IPS-20b (cell line): Measurements from ENCODE around the gene FAM78A.

Experiments used
- H3K27ac ChIP-seq: one replicate; pipeline ENCODE4 v1.5.1; 2013; ENCODE audit warnings: low read length
- H3K27me3 ChIP-seq: 2 replicates; pipeline ENCODE4 v1.6.1; 2013; ENCODE audit warnings: mild to moderate bottlenecking, low read length, inconsistent platforms; ENCODE audit not compliant: insufficient read depth
- H3K36me3 ChIP-seq: 2 replicates; pipeline ENCODE4 v1.6.1; 2013; ENCODE audit warnings: low read depth, mild to moderate bottlenecking, inconsistent platforms, low read length, moderate library complexity; ENCODE audit not compliant: insufficient read depth
- H3K4me1 ChIP-seq: 2 replicates; pipeline ENCODE4 v1.6.1; 2013; ENCODE audit warnings: mild to moderate bottlenecking, control low read depth, inconsistent platforms, low read length, moderate library complexity; ENCODE audit not compliant: insufficient read depth
- H3K4me3 ChIP-seq: 2 replicates; pipeline ENCODE4 v1.5.1; 2013; ENCODE audit warnings: mild to moderate bottlenecking, low read length, inconsistent platforms
- H3K9ac ChIP-seq: 2 replicates; pipeline ENCODE4 v1.6.1; 2013; ENCODE audit warnings: low read depth, mild to moderate bottlenecking, inconsistent platforms, low read length, moderate library complexity
- H3K9me3 ChIP-seq: 2 replicates; pipeline ENCODE4 v1.6.1; 2013; ENCODE audit warnings: mild to moderate bottlenecking, low read depth, low read length, inconsistent platforms; ENCODE audit not compliant: insufficient read depth

Gene FAM78A

DNA sequence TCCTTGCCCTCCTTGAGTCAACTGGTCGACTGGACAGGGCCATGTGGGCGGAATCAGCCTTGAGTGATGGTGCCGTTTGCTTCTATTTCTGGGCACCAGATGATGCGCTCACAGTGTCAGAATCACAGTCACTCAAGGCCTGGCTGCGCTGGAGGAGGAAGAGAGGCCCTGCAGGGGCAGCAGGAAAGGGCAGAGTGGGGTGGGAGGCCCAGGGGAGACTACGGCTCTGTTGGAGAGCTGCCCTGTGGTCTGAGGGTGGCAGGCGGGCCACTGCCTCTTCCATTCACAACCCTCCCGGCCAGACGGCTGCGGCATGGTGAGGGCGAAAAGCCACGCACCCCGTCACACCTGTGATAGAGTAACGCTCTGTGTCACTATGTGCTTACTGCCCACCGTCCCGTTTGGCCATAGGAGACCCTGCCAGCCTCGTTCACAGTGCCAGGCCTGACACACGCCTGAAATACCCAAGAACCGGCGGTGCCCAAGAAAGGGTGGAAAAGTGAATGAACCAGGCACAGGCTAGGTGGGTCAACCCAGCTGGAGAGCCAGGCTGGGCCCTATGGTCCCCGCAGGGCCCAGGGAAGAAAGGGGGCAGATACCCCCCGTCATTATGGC is 23.1 kb upstream of the FAM78A start:
- H3K9ac ChIP-seq = no peak overlapping the region
- H3K9me3 ChIP-seq = no peaks in the 10 kb centered on the region
- H3K27ac ChIP-seq = no peak overlapping the region
- H3K4me3 ChIP-seq = no peak overlapping the region
- no peaks in the 10 kb centered on the region for H3K27me3 ChIP-seq
- no peaks in the 10 kb centered on the region for H3K4me1 ChIP-seq
- H3K36me3 ChIP-seq = no peaks in the 10 kb centered on the region

DNA sequence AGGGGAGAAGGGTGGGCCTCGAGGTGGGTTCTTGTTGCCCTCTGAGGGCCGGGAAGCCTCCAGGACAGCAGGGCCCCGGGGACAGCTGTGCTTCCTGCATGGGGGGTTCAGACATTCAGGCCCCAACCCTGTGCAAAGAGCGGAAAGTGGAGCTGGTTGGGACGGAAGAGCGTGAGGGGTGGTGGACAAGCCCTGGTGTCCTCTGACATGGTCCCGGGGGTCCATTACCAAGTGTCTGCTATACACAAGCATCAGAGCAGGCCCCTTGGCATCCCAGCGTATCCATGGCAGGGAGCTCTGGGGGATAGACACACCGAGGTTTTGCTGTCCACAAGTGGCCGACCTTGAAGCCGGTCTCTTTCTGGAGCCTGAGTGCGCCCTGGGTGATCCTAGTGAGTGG is 22.5 kb upstream of the FAM78A start:
- H3K9me3 ChIP-seq = no peaks in the 10 kb centered on the region
- no peak overlapping the region for H3K27ac ChIP-seq
- H3K36me3 ChIP-seq = no peaks in the 10 kb centered on the region
- H3K4me1 ChIP-seq = no peaks in the 10 kb centered on the region
- H3K9ac ChIP-seq = no peak overlapping the region
- no peaks in the 10 kb centered on the region for H3K27me3 ChIP-seq
- no peak overlapping the region for H3K4me3 ChIP-seq

GRCh38 chr9:131298341-131298740 is 22.0 kb upstream of the FAM78A start:
- Histone ChIP-seq H3K9me3 (no peaks in the 10 kb centered on the region), H3K27me3 (no peaks in the 10 kb centered on the region), H3K9ac (no peak overlapping the region), H3K4me1 (no peaks in the 10 kb centered on the region), H3K36me3 (no peaks in the 10 kb centered on the region), H3K4me3 (no peak overlapping the region), H3K27ac (no peak overlapping the region)

- H3K4me1 ChIP-seq = no peaks in the 10 kb centered on the region
- H3K27me3 ChIP-seq = no peaks in the 10 kb centered on the region
- no peak overlapping the region for H3K9ac ChIP-seq
- no peaks in the 10 kb centered on the region for H3K9me3 ChIP-seq
- no peak overlapping the region for H3K27ac ChIP-seq
- no peak overlapping the region for H3K4me3 ChIP-seq
- no peaks in the 10 kb centered on the region for H3K36me3 ChIP-seq
Measured at GRCh38 chr9:131297903-131298302, 21.6 kb upstream of the FAM78A start.

GRCh38 chr9:131296906-131297500 is 20.7 kb upstream of the FAM78A start:
- Histone ChIP-seq H3K9ac (no peak overlapping the region), H3K4me3 (no peak overlapping the region), H3K27ac (no peak overlapping the region), H3K36me3 (no peaks in the 10 kb centered on the region), H3K27me3 (no peaks in the 10 kb centered on the region), H3K4me1 (no peaks in the 10 kb centered on the region), H3K9me3 (no peaks in the 10 kb centered on the region)

DNA sequence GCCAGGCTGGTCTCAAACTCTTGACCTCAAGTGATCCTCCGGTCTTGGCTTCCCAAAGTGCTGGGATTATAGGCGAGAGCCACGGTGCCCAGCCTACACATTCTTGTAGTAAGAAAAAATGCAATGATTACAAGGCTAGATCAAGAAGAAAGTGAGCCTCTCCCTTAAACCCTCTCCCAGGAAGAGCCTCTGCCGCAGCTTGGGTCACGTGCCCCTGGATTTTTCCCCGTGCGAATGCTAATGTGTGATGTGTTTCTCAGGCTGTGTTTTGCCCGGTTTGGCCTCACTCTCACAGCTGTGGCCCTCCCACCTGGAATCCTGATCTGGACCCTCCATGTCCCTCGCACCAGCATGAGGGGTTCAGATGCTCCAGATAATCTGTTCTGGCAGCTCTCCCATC is 20.1 kb upstream of the FAM78A start:
- H3K27me3 ChIP-seq = no peaks in the 10 kb centered on the region
- no peaks in the 10 kb centered on the region for H3K9me3 ChIP-seq
- H3K36me3 ChIP-seq = no peaks in the 10 kb centered on the region
- no peak overlapping the region for H3K27ac ChIP-seq
- no peak overlapping the region for H3K4me3 ChIP-seq
- H3K9ac ChIP-seq = no peak overlapping the region
- no peaks in the 10 kb centered on the region for H3K4me1 ChIP-seq

DNA sequence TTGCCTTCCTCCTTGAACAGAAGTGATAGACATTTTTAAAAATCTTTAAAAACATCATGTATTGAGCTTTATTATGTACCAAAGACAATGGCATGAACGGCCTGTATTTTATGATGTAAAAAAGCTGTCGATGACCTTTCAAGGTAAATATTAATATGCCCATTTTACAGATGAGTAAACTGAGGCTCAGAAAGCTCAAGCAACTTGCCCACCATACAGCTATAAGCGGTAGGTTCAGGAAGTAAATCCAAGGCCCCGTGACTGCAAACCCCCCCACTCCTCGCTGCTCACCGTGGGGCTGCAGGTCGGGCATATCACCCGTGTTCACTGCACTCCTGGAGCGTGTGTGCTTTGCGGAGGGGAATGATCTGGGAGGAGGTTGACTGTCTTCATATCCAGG is 16.6 kb upstream of the FAM78A start:
- H3K4me3 ChIP-seq = no peak overlapping the region
- H3K9ac ChIP-seq = no peak overlapping the region
- H3K27me3 ChIP-seq = no peaks in the 10 kb centered on the region
- no peaks in the 10 kb centered on the region for H3K9me3 ChIP-seq
- H3K36me3 ChIP-seq = no peaks in the 10 kb centered on the region
- no peak overlapping the region for H3K27ac ChIP-seq
- no peaks in the 10 kb centered on the region; the same call in 1 of the 2 replicates for H3K4me1 ChIP-seq

DNA sequence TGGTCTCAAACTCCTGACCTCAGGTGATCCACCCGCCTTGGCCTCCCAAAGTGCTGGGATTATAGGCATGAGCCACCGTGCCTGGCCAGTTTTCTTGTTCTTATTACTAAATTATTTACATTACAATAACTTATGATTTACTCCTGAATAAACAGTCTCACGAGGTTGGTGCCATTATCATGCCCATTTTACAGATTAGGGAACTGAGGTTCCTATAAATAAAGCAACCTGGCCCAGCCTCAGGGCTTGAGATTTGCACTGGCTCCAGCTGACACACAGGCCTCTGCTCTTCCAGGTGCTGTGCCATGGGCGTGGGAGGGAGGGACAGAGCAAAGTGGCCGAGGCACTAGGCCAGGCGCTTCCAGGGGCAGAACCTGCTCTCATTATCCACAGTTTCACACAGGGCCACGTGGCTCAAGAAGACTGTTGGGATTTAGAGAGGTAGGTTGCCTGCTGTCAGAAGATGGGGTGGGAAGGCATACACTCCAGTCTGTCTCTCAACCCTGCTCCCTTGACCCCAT is 15.5 kb upstream of the FAM78A start:
- Histone ChIP-seq H3K9me3 (no peaks in the 10 kb centered on the region), H3K36me3 (no peaks in the 10 kb centered on the region), H3K27me3 (no peaks in the 10 kb centered on the region), H3K4me3 (no peak overlapping the region), H3K9ac (no peak overlapping the region), H3K4me1 (no peaks in the 10 kb centered on the region; the same call in 1 of the 2 replicates), H3K27ac (no peak overlapping the region)

GRCh38 chr9:131290767-131291370 is 14.6 kb upstream of the FAM78A start:
- Histone ChIP-seq H3K27ac (no peak overlapping the region), H3K4me3 (no peak overlapping the region), H3K9ac (no peak overlapping the region)

DNA sequence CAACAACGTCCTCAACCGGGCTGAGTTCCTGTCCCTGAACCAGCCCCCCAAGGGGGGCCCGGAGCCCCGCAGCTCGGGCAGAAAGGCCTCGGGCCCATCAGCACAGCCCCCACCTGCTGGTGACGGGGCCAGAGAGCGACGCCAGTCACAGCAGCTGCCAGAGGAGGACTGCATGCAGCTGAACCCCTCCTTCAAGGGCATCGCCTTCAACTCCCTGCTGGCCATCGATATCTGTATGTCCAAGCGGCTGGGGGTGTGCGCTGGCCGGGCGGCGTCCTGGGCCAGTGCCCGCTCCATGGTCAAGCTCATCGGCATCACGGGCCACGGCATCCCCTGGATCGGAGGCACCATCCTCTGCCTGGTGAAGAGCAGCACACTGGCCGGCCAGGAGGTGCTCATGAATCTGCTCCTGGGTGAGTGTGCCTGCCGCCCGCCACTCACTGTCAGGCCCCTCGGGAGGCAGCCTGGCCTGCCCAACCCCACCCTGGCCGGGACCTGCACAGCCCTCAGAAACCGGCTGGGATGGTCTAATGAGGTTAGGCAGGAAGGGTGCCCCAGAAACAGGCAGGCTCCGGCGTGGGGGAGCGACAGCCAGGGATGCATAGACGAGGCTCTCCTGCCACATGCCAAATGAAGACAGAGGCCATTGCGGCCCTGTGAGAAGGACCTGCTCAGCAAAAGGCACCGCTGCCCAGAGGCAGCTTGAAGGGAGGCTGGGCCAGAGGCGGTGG is 13.9 kb upstream of the FAM78A start:
- Histone ChIP-seq H3K9ac (peak overlapping the region; percentile 37; the same call in 1 of the 2 replicates), H3K4me3 (no peak overlapping the region; the same call in 1 of the 2 replicates), H3K27me3 (no peaks in the 10 kb centered on the region), H3K9me3 (no peaks in the 10 kb centered on the region), H3K27ac (no peak overlapping the region), H3K36me3 (no peaks in the 10 kb centered on the region), H3K4me1 (no peaks in the 10 kb centered on the region; the same call in 1 of the 2 replicates)

More at GRCh38 chr9:131290767-131291370, 14.6 kb upstream of the FAM78A start:
- Histone ChIP-seq H3K27me3 (no peaks in the 10 kb centered on the region), H3K4me1 (no peaks in the 10 kb centered on the region; the same call in 1 of the 2 replicates), H3K9me3 (no peaks in the 10 kb centered on the region), H3K36me3 (no peaks in the 10 kb centered on the region)

- Histone ChIP-seq H3K4me1 (no peaks in the 10 kb centered on the region; the same call in 1 of the 2 replicates), H3K9ac (peak within 1 kb of the TSS; percentile 37; the same call in 1 of the 2 replicates), H3K36me3 (no peaks in the 10 kb centered on the region), H3K27ac (no peak within 1 kb of the TSS), H3K9me3 (no peaks in the 10 kb centered on the region), H3K4me3 (no peak within 1 kb of the TSS; the same call in 1 of the 2 replicates), H3K27me3 (no peaks in the 10 kb centered on the region; the same call in 1 of the 2 replicates)
Measured at GRCh38 chr9:131289301-131290035, 13.2 kb upstream of the FAM78A start, which contains the start of gene PLPP7. PLPP7 (plus strand) TSS chr9:131289723; CDS start chr9:131289998, 275 bp downstream.
